ENCODE results near the gene YWHAH.

GRCh38 chr22:31953261-31953660 is 8.9 kb downstream of the YWHAH start:
- TF ChIP-seq POLR2A (IDR thresholded peaks at IDR 0.05) (no peak), CTCF (IDR thresholded peaks at IDR 0.05) (no peak), EP300 (IDR thresholded peaks at IDR 0.05) (no peak), POLR2AphosphoS5 (IDR thresholded peaks at IDR 0.05) (no peak)
